ENCODE data around the gene RPL39.
"Not testable (repeated sequence)": the region's sequence is repeated elsewhere in the genome, so short reads cannot be mapped to it uniquely, and the experiment has no call there.

Gene RPL39

DNA sequence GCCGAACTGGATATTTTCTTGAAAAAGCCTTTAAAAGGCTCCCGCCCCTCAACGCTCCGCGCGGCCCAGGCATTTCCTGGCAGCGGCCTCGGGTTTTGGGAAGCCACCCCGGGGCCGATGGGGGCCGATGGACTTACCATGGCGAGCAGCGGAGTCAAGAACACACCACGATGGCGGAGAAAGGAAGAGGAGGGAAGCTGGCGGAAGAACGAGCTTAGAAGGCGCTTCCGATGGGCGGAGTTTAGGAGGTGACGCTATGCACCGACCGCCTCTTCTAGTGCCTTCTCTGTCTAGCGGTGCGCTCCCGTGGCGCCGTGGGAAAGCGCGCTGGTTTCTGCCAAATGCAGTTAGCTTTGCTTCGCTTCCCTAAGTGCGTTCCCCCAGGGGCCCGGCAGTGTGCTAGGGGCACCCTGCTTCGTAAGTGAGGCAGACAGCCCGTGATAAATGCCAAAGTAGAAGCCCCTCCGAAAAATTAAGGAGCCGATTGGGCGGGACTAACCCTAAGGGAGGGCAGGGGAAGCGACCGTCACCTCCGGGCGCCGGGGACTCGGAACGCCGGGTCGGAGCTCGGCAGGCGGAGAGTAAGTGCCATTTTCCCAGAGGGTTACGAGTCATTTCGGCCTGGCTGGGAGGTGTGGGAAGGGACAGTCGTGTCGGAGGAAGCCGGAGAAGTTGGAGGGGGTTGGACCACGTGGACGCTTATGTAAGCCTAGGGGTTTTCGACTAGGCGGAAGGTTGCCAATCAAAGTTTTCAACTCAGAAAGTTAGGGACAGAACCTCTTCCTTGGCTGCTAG lies at the start of gene RPL39:
Gene RPL39, minus strand, starts transcription at position 194 of the 795 bp plus-strand sequence. Its CDS starts 54 bp downstream, at position 140.
- FAIRE-seq, result no peak

- no peak for FAIRE-seq
Observed at GRCh38 chrX:119833905-119834304, 42.5 kb upstream of the RPL39 start.

DNA sequence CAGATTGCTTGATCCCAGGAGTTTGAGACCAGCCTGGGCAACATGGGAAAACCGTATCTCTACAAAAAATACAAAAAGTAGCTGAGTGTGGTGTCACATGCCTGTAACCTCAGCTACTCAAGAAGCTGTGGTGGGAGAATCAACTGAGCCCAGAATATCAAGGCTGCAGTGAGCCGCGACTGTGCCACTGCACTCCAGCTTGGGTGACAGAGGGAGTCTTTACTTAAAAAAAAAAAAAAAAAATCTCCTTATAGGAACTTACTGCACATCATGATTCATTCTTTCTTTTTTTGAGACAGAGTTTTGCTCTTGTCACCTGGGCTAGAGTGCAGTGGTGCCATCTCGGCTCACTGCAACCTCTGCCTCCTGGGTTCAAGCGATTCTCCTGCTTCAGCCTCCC lies 37.0 kb upstream of the RPL39 start:
- no peak for FAIRE-seq

- FAIRE-seq, result no peak
Observed at GRCh38 chrX:119826399-119826959, 35.0 kb upstream of the RPL39 start.

GRCh38 chrX:119824221-119824620 lies 32.8 kb upstream of the RPL39 start:
- FAIRE-seq, result not testable (repeated sequence)

DNA sequence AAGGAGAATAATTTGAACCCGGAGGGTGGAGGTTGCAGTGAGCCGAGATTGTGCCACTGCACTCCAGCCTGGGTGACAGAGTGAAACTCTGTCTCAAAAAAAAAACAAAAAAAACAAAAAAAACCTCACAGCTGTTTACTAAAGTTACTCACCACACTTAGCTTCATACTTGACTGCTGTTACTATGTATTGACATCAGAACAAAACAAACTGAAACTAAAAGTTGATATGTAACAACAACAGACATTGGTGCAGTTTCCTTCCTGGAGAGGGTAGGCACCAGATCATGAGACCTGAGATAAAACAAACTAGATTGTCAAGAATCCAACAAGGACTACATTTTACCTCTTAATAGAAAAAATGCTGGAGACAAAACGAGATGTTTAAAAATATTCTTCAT lies 30.3 kb upstream of the RPL39 start:
- not testable (repeated sequence) for FAIRE-seq

GRCh38 chrX:119817130-119817690 lies 25.8 kb upstream of the RPL39 start:
- FAIRE-seq, result no peak

- FAIRE-seq, result no peak
Observed at GRCh38 chrX:119816300-119816699, 24.9 kb upstream of the RPL39 start.

DNA sequence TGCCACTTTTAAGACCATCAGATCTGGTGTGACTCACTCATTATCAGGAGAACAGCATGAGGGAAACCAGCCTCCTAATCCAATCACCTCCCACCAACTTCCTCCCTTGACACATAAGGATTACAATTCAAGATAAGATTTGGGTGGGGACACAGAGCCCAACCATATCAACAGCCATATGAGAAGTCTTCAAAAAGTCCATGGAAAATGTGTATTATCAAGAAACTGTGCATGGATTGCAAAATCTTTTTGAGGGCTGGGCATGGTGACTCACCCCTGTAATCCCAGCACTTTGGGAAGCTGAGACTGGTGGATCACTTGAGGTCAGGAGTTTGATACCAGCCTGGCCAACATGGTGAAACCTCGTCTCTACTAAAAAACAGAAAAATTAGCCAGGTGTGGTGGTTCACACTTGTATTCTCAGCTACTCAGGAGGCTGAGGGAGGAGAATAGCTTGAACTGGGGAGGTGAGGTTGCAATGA lies 17.8 kb upstream of the RPL39 start:
- no peak for FAIRE-seq

GRCh38 chrX:119808461-119808860 lies 17.0 kb upstream of the RPL39 start:
- FAIRE-seq, result not testable (repeated sequence)

DNA sequence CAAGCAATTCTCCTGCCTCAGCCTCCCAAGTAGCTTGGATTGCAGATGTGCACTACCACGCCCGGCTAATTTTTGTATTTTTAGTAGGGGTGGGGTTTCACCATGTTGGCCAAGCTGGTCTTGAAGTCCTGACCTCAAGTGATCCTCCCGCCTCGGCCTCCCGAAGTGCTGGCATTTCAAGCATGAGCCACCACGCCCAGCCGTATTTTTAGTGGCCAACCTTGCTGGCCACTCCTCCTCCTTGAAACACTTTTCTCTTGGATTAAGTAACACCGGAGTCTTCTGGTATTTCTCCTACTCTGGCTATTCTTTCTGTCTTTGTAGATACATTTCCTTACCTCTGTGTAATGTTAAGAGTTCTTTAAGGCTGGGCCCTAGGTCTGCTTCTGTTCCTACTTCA lies 11.1 kb upstream of the RPL39 start:
- FAIRE-seq, result no peak

- FAIRE-seq, result no peak
Observed at GRCh38 chrX:119801253-119802221, 10.1 kb upstream of the RPL39 start.

- FAIRE-seq, result no peak
Observed at GRCh38 chrX:119790977-119791436, 423 bp downstream of the RPL39 start.

GRCh38 chrX:119784747-119785446 lies 6.5 kb downstream of the RPL39 start:
- FAIRE-seq, result no peak

GRCh38 chrX:119783026-119783425 lies 8.4 kb downstream of the RPL39 start:
- FAIRE-seq, result no peak

- FAIRE-seq, result no peak
Observed at GRCh38 chrX:119778829-119779228, 12.6 kb downstream of the RPL39 start.

DNA sequence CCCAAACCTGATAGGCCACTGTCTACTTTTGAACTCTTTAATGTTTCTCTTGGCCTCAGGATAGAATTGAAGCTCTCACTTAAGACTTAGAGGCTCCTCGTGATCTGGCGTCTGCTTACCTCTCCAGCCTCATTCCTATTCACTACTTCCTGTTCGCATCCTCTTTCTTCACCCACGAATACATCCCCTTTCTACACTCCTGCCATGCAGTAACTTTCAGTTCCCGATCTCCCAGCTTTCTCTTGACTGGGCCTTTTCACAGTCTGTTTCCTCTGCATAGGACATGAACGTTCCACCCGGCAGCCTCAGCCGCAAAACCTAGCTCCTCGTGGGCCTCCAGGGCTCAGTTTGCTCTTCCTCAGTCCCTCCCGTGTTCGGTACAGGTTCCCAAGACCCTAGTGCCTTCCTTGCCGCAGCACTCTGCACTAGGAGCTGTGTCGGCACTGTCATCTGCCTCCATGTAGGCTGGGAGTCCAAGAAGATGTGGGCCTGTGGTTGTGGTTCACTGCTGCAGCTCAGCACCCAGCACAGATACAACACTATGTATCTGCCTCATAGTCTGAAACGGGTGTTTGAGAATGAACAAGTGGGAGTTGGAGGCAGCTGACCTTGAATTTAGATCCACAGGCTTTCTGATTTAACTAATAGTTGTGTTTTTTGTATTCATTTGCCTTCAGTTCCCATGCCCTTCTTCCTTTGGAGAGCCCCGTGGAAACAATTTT lies 15.8 kb downstream of the RPL39 start:
- no peak for FAIRE-seq

DNA sequence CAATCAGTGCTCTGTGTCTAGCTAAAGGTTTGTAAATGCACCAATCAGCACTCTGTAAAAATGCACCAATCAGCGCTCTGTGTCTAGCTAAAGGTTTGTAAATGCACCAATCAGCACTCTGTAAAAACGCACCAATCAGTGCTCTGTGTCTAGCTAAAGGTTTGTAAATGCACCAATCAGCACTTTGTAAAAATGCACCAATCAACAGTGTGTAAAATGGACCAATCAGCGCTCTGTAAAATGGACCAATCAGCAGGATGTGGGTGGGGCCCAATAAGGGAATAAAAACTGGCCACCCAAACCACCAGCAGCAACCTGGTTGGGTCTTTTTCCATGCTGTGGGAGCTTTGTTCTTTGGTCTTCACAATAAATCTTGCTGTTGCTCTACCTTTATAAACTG lies 22.0 kb downstream of the RPL39 start:
- FAIRE-seq, result not testable (repeated sequence)

- not testable (repeated sequence) for FAIRE-seq
Observed at GRCh38 chrX:119768436-119768835, 23.0 kb downstream of the RPL39 start.

DNA sequence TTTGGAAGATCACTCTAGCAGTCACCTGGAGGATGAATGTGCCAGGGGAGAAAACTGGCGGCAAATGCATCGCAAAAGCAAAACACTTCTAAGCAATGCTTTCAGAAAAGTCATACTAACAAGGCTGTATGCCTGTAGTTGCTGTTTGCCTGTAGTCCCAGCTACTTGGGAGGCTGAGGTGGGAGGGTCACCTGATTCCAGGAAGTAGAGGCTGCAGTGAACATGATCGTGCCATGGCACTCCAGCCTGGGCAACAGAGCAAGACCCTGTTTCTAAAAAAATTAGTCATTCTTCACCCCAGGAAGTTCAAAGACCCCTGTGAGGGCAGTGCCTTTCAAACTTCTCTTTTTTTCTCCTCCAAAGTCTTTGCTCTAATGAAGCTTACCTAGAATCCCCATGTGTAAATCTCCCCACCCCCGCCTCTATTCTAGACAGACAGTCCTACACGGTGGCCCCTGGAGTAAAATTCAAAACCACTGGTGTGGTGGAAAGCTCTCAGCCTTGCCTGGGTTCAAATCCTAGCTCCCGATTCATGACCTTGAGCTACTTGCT lies 27.5 kb downstream of the RPL39 start:
- no peak for FAIRE-seq

GRCh38 chrX:119763181-119763580 lies 28.2 kb downstream of the RPL39 start:
- no peak for FAIRE-seq

Data from A204.1 (cell line).